ENCODE measurements around the gene ACVR2B.

ACVR2B gene

DNA sequence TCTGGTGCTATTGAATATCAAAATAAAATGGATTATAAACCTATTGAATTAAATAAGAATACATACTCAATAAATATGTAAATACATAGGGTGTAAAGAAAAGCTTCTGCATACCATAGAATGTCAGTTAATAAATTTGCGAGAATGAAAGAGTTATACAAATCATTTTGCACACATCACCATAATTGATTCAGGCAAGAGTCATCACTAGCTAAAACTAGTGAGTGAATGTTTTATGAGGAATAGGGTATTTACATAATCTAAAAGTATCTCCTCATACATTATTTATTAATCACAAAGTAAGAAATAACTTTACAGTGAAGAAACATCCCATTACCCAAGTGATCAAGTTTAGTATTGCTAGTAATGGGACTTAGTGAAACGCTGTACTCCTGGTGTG is 56.0 kb downstream of the ACVR2B start:
- TF ChIP-seq, protein P1, sequence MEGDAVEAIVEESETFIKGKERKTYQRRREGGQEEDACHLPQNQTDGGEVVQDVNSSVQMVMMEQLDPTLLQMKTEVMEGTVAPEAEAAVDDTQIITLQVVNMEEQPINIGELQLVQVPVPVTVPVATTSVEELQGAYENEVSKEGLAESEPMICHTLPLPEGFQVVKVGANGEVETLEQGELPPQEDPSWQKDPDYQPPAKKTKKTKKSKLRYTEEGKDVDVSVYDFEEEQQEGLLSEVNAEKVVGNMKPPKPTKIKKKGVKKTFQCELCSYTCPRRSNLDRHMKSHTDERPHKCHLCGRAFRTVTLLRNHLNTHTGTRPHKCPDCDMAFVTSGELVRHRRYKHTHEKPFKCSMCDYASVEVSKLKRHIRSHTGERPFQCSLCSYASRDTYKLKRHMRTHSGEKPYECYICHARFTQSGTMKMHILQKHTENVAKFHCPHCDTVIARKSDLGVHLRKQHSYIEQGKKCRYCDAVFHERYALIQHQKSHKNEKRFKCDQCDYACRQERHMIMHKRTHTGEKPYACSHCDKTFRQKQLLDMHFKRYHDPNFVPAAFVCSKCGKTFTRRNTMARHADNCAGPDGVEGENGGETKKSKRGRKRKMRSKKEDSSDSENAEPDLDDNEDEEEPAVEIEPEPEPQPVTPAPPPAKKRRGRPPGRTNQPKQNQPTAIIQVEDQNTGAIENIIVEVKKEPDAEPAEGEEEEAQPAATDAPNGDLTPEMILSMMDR (IDR thresholded peaks at IDR 0.05), result no peak

DNA sequence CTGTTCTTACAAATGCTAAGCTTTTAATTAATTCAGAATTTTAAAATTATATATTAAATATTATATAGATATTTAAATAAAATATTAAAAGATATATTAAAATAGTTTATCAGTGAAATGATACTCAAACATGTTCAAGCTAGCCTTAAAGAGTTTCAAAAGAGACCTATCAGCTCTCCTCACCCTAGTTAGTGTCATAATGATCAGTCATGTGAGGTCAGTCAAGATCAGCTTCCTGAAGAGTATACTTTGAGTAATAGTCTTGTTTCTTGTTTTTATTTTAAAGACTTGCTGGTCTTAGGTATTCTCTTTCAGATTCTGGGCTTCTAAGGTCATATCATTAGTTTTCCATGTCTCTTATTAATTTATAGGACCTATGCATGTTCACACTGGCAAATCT is 56.9 kb downstream of the ACVR2B start:
- TF ChIP-seq, protein P1 (IDR thresholded peaks at IDR 0.05), result no peak

DNA sequence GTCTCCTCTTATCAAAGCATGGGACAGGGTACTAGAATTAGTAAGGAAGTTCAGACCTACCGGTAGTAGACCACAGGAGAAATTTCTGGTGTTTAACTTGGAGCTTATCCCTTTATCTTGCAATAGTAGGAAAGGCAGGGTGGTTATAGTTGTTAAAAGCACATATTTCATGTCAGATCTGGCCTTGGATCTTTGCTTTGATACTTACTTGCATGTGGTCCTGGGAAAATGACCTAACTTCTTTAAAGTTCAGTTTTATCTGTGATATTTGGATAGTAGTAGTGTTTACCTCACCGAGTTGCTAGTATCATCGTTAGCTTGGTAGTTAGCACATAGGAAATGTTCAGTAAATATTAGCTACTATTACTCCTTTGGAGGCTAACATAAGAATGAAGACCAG is 57.9 kb downstream of the ACVR2B start:
- TF ChIP-seq, protein P1 (IDR thresholded peaks at IDR 0.05), result no peak

DNA sequence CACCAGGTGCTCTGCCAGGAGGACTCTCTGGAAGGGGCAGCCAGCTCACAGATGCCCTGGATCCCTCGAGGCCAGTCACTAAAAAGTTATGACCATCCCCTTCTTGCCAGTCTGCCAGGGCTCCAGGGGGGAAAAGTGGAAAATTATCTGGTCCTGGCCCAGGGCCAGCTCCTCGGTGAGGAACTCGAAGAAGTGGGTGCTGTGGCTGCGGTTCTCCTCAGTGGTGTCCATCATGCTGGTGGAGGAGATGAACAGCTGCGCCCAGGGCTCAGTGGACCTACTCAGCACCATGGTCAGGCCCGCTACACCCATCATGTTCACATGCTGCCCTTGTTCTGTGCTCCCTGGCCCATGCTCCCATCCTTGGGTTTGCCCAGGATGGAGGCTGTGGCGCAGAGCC is 61.7 kb downstream of the ACVR2B start:
- TF ChIP-seq, protein P1 (IDR thresholded peaks at IDR 0.05), result no peak

DNA sequence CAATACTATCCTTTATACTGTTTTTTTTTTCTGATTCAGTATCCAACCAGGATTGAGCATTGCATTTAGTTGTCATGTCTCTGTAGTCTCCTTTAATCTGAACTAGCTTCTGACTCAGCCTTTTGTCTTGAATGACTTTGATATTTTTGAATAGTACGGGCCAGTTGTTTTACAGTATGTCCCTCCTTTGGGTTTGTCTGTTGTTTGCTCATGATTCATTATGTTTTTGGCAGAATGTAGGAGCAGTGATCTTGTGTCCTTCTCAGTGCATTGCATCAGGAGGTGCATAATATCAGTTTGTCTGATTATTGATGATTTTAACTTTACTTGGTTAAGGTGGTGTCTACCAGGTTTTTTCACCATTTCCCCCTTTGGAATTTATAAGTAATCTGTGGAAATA is 63.0 kb downstream of the ACVR2B start:
- TF ChIP-seq, protein P1 (IDR thresholded peaks at IDR 0.05), result no peak

DNA sequence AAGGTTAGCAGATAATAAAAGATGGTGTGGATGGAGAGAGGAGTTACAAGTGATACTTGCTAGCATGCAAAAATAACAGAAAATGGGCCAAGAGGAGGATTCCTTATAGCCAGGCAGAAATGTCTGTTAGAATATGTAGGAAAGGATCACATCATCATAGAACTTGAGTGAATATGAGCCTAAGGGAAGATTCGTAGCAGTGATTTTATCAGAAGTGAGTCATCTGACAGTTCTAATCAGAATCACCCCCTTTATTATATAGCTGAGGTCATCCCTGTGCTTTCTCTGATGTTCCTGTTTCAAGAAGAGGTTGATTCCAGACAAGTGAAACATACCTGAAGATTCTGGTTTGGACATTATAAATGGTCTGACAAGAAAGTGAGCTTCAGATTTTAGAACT is 65.3 kb downstream of the ACVR2B start:
- TF ChIP-seq, protein P1 (IDR thresholded peaks at IDR 0.05), result no peak

DNA sequence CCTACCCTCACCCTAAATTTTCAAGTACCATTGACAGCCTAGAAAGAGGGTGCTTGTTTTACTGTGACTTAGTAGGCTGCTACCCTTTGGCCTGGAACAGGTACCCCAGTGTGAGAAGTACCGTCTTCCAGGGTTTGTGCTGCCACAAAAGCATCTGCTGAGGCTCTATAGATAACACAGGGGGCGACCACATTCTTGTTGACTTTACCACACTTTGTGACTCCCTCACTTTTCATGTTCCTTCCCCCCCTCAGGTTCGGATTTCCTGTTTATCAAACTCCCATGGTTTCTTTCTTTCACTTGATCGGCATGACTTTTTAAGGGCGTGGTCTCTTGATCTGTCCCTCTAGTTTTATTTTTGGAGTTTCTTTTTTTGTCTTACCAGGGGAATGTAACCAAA is 66.0 kb downstream of the ACVR2B start:
- TF ChIP-seq, protein P1 (IDR thresholded peaks at IDR 0.05), result no peak

DNA sequence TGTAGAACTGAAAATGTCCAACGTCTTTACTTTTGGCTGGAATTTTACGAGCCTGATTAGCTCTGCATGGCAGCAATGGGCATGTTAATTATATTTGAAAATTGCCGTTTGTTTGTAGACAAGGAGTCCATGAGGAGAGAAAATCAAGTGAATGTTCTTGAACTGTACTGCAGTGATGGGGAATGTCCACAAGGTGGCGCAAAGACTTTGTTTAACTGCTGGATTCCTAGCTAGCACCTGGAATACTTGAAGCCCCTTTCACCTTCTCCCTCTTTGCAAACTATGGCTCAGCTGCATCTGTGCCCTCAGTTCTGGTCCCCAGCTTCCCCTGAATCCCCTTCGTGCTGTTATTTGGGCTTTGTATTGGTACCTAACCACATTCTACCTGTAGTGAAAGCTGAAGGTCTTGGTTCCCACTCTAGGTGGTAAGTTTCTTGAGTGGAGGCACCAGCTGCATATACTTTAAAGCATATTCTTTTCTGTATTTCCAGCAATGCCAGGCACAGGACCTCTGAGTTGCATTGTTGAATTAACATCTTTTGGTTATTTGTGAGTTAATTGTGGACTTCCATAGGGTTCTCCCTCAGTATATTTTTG is 67.8 kb downstream of the ACVR2B start:
- TF ChIP-seq, protein P1 (IDR thresholded peaks at IDR 0.05), result peak; percentile 89

Data from LNCAP (cell line).